ENCODE results near the gene OPN1LW. TPM values are rescaled to one million over a fixed set of nuclear protein-coding genes. Genes with fewer than 3 reads are reported as not detected.

Gene OPN1LW
- total RNA-seq, 3 donors from 2014 or later: not detected

DNA sequence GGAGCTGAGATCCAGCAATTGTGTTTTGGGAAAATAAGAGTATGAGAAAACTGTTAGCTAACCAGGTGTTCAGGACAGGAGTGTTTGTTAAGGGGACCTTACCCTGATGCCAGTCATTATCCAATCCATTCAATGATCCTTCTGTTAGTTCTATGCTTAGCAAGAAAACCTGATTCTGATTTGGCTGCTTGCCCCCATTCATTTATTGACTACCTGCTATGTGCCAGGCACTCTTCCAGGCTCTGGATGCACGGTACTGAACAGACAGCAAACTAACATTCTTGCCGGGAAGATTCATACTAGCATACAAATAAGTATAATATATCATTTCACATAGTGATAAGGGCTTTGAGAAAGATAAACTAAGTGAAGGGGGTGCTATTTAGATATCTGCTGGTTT is 45.5 kb upstream of the OPN1LW start:
- ATAC-seq (no peak), DNase-seq (no peak)
- Histone ChIP-seq H3K4me3 (no peak overlapping the region), H3K9me3 (no peaks in the 10 kb centered on the region), H3K4me1 (ENCODE audit: low read depth) (peaks cover 6% of the 10 kb centered on the region), H3K36me3 (ENCODE audit: low read depth) (no peaks in the 10 kb centered on the region)
- TF ChIP-seq, protein P1, sequence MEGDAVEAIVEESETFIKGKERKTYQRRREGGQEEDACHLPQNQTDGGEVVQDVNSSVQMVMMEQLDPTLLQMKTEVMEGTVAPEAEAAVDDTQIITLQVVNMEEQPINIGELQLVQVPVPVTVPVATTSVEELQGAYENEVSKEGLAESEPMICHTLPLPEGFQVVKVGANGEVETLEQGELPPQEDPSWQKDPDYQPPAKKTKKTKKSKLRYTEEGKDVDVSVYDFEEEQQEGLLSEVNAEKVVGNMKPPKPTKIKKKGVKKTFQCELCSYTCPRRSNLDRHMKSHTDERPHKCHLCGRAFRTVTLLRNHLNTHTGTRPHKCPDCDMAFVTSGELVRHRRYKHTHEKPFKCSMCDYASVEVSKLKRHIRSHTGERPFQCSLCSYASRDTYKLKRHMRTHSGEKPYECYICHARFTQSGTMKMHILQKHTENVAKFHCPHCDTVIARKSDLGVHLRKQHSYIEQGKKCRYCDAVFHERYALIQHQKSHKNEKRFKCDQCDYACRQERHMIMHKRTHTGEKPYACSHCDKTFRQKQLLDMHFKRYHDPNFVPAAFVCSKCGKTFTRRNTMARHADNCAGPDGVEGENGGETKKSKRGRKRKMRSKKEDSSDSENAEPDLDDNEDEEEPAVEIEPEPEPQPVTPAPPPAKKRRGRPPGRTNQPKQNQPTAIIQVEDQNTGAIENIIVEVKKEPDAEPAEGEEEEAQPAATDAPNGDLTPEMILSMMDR (IDR thresholded peaks at IDR 0.05): no peak
- intact Hi-C loops (cut with DNase I, micrococcal nuclease): no loop called here

DNA sequence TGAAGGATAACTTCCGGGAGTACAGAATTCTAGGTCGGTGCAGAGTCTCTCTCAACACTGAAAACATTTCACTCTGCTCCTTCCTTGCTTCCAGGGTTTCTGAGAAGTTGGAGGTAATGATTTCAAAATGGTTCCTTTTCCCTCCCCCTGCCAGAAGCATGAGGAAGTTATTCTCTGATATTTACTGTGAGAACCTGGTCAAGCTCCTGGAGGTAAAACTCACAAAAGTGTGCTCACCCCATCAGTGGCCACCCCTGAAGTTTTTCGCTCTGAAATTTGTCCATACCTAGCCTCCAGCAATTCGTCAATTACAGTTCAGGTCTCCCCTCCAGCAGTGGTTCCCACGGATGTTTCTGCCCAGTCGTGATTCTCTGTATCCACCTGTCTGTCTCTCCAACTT is 30.3 kb upstream of the OPN1LW start:
- ATAC-seq (no peak), DNase-seq (no peak)
- TF ChIP-seq, protein P1 (IDR thresholded peaks at IDR 0.05): no peak
- no peaks in the 10 kb centered on the region for H3K4me1 ChIP-seq (ENCODE audit: low read depth)
- no peaks in the 10 kb centered on the region for H3K9me3 ChIP-seq
- no peak overlapping the region for H3K4me3 ChIP-seq
- H3K36me3 ChIP-seq (ENCODE audit: low read depth): no peaks in the 10 kb centered on the region
- intact Hi-C loops (cut with DNase I, micrococcal nuclease): no loop called here

DNA sequence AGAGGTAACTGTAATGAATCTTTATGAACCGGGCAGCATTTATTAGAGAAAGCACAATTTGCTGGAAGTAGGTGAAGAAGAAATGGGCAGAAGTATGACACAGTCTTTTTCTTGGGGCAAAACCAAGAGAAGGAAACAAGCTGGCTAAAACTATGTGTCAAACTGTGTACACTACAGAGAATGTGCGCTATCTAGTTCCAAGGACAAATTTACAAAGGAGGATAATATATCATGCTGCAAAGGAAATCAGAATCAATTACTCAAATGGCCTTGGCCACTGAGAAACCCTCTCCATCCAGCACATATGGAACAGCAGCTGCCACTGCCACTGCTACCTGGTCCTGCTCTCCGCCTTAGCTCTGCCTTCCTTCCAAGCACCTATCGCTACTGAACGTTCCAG is 29.4 kb upstream of the OPN1LW start:
- TF ChIP-seq, protein P1 (IDR thresholded peaks at IDR 0.05): no peak

DNA sequence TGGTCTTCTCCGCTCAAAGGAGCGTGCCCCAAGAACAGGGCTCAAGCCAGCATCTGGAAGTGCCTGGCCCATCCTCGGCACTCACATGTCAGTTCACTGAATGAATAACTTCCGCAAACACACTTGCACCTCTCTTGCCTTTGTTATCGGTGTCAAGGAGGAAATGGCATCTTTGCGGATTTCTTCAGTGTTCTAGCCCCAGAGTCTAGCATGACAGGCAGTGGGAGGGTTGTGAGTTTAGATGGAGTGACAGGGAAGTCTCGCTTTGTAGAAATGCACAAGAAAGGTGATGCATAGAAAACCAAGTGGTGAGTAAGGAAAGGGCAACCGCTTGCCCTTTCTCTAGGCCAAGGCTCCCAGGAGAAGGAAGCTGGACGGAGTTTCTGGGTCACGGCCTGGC is 29.0 kb upstream of the OPN1LW start:
- H3K4me3 ChIP-seq: no peak overlapping the region
- intact Hi-C loops (cut with DNase I, micrococcal nuclease): no loop called here
- ATAC-seq (no peak), DNase-seq (no peak)
- no peaks in the 10 kb centered on the region for H3K9me3 ChIP-seq
- TF ChIP-seq, protein P1 (IDR thresholded peaks at IDR 0.05): no peak
- H3K36me3 ChIP-seq (ENCODE audit: low read depth): no peaks in the 10 kb centered on the region
- H3K4me1 ChIP-seq (ENCODE audit: low read depth): no peaks in the 10 kb centered on the region

More for the DNA sequence above, 29.4 kb upstream of the OPN1LW start:
- Histone ChIP-seq H3K4me1 (ENCODE audit: low read depth) (no peaks in the 10 kb centered on the region), H3K4me3 (no peak overlapping the region), H3K9me3 (no peaks in the 10 kb centered on the region), H3K36me3 (ENCODE audit: low read depth) (no peaks in the 10 kb centered on the region)
- intact Hi-C loops (cut with DNase I, micrococcal nuclease): no loop called here
- no peak for DNase-seq
- ATAC-seq: no peak

DNA sequence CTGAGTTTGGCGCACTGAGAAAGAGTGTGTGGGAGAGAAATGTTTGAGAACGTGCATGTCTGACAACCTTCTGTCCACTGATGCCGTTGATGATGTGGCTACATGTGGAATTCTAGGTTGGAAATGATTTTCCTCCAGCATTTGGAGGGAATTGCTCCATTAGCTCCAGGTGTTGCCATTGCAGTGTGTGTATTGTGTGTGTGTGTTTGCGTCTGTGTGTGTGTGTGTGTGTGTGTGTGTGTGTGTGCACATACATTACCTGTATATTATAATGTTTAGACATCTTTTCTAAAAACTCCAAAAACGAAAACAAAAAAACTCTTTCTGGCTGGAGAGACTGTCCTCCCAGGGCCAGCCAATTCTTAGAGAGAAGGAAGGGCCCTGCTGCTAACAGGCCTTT is 28.3 kb upstream of the OPN1LW start:
- ATAC-seq: no peak
- intact Hi-C loops (cut with DNase I, micrococcal nuclease): no loop called here
- no peak for DNase-seq
- no peak overlapping the region for H3K4me3 ChIP-seq
- H3K36me3 ChIP-seq (ENCODE audit: low read depth): no peaks in the 10 kb centered on the region
- H3K4me1 ChIP-seq (ENCODE audit: low read depth): no peaks in the 10 kb centered on the region
- TF ChIP-seq, protein P1 (IDR thresholded peaks at IDR 0.05): no peak
- no peaks in the 10 kb centered on the region for H3K9me3 ChIP-seq
